ENCODE data around the gene DNAJC11.
A peak's percentile ranks its signal among the peaks of the same experiment; 100 is the strongest.

The DNAJC11 gene

GRCh38 chr1:6627031-6627430 is 74.6 kb downstream of the DNAJC11 start:
- Histone ChIP-seq H3K9me3 (ENCODE audit: control insufficient read depth in 2 of 2, low read length in 2 of 2) (no peaks in the 10 kb centered on the region), H3K27me3 (ENCODE audit: control insufficient read depth in 2 of 2, insufficient read depth in 2 of 2, low read length in 2 of 2) (no peaks in the 10 kb centered on the region), H3K4me1 (ENCODE audit: control insufficient read depth in 2 of 2, insufficient read depth in 2 of 2, low read length in 2 of 2) (peaks cover 4 to 12% of the 10 kb centered on the region in 2 donors), H3K4me3 (ENCODE audit: low read length in 2 of 2) (peak overlapping the region in 1 of 2 donors; percentile 9), H3K36me3 (ENCODE audit: control insufficient read depth in 2 of 2, insufficient read depth in 2 of 2, low read length in 2 of 2) (peaks cover 7 to 25% of the 10 kb centered on the region in 2 donors), H3K9ac (ENCODE audit: low read depth in 1 of 2, low read length in 2 of 2) (no peak overlapping the region), H3K27ac (ENCODE audit: low read depth in 2 of 2, low read length in 2 of 2) (no peak overlapping the region)

GRCh38 chr1:6625584-6626149 is 75.9 kb downstream of the DNAJC11 start:
- Histone ChIP-seq H3K9ac (ENCODE audit: low read depth in 1 of 2, low read length in 2 of 2) (peak overlapping the region; percentile 61 to 75), H3K27me3 (ENCODE audit: control insufficient read depth in 2 of 2, insufficient read depth in 2 of 2, low read length in 2 of 2) (no peaks in the 10 kb centered on the region), H3K4me1 (ENCODE audit: control insufficient read depth in 2 of 2, insufficient read depth in 2 of 2, low read length in 2 of 2) (peaks cover 4 to 12% of the 10 kb centered on the region in 2 donors), H3K9me3 (ENCODE audit: control insufficient read depth in 2 of 2, low read length in 2 of 2) (no peaks in the 10 kb centered on the region), H3K36me3 (ENCODE audit: control insufficient read depth in 2 of 2, insufficient read depth in 2 of 2, low read length in 2 of 2) (peaks cover 15 to 36% of the 10 kb centered on the region in 2 donors), H3K4me3 (ENCODE audit: low read length in 2 of 2) (peak overlapping the region; percentile 61 to 84), H3K27ac (ENCODE audit: low read depth in 2 of 2, low read length in 2 of 2) (peak overlapping the region; percentile 50 to 77)

- Histone ChIP-seq H3K4me1 (ENCODE audit: control insufficient read depth in 2 of 2, insufficient read depth in 2 of 2, low read length in 2 of 2) (peaks cover 4 to 12% of the 10 kb centered on the region in 2 donors), H3K9ac (ENCODE audit: low read depth in 1 of 2, low read length in 2 of 2) (peak within 1 kb of the TSS; percentile 61 to 75), H3K27ac (ENCODE audit: low read depth in 2 of 2, low read length in 2 of 2) (peak within 1 kb of the TSS; percentile 50 to 77), H3K9me3 (ENCODE audit: control insufficient read depth in 2 of 2, low read length in 2 of 2) (no peaks in the 10 kb centered on the region), H3K27me3 (ENCODE audit: control insufficient read depth in 2 of 2, insufficient read depth in 2 of 2, low read length in 2 of 2) (no peaks in the 10 kb centered on the region), H3K4me3 (ENCODE audit: low read length in 2 of 2) (peak within 1 kb of the TSS; percentile 61 to 84), H3K36me3 (ENCODE audit: control insufficient read depth in 2 of 2, insufficient read depth in 2 of 2, low read length in 2 of 2) (peaks cover 20 to 37% of the 10 kb centered on the region in 2 donors)
Measured at GRCh38 chr1:6624710-6625583, 76.7 kb downstream of the DNAJC11 start, which contains the start of gene THAP3. TSS of gene THAP3 (plus strand) at chr1:6624868. CDS start at chr1:6625219, 351 bp downstream.

- Histone ChIP-seq H3K4me1 (ENCODE audit: control insufficient read depth in 2 of 2, insufficient read depth in 2 of 2, low read length in 2 of 2) (peaks cover 4 to 12% of the 10 kb centered on the region in 2 donors), H3K27ac (ENCODE audit: low read depth in 2 of 2, low read length in 2 of 2) (no peak overlapping the region)
Measured at GRCh38 chr1:6623269-6623965, 78.2 kb downstream of the DNAJC11 start.

GRCh38 chr1:6622396-6623152 is 79.0 kb downstream of the DNAJC11 start:
- Histone ChIP-seq H3K36me3 (ENCODE audit: control insufficient read depth in 2 of 2, insufficient read depth in 2 of 2, low read length in 2 of 2) (peaks cover 17 to 31% of the 10 kb centered on the region in 2 donors), H3K9ac (ENCODE audit: low read depth in 1 of 2, low read length in 2 of 2) (no peak overlapping the region), H3K27me3 (ENCODE audit: control insufficient read depth in 2 of 2, insufficient read depth in 2 of 2, low read length in 2 of 2) (no peaks in the 10 kb centered on the region), H3K27ac (ENCODE audit: low read depth in 2 of 2, low read length in 2 of 2) (no peak overlapping the region), H3K9me3 (ENCODE audit: control insufficient read depth in 2 of 2, low read length in 2 of 2) (no peaks in the 10 kb centered on the region), H3K4me3 (ENCODE audit: low read length in 2 of 2) (no peak overlapping the region), H3K4me1 (ENCODE audit: control insufficient read depth in 2 of 2, insufficient read depth in 2 of 2, low read length in 2 of 2) (peaks cover 4 to 12% of the 10 kb centered on the region in 2 donors)

More at GRCh38 chr1:6623269-6623965, 78.2 kb downstream of the DNAJC11 start:
- Histone ChIP-seq H3K9ac (ENCODE audit: low read depth in 1 of 2, low read length in 2 of 2) (no peak overlapping the region), H3K9me3 (ENCODE audit: control insufficient read depth in 2 of 2, low read length in 2 of 2) (no peaks in the 10 kb centered on the region), H3K4me3 (ENCODE audit: low read length in 2 of 2) (no peak overlapping the region), H3K36me3 (ENCODE audit: control insufficient read depth in 2 of 2, insufficient read depth in 2 of 2, low read length in 2 of 2) (peaks cover 16 to 29% of the 10 kb centered on the region in 2 donors), H3K27me3 (ENCODE audit: control insufficient read depth in 2 of 2, insufficient read depth in 2 of 2, low read length in 2 of 2) (no peaks in the 10 kb centered on the region)

GRCh38 chr1:6621429-6622391 is 79.9 kb downstream of the DNAJC11 start:
- H3K9ac ChIP-seq (ENCODE audit: low read depth in 1 of 2, low read length in 2 of 2): no peak overlapping the region
- peaks cover 17 to 30% of the 10 kb centered on the region in 2 donors for H3K36me3 ChIP-seq (ENCODE audit: control insufficient read depth in 2 of 2, insufficient read depth in 2 of 2, low read length in 2 of 2)
- no peak overlapping the region for H3K27ac ChIP-seq (ENCODE audit: low read depth in 2 of 2, low read length in 2 of 2)

GRCh38 chr1:6619045-6619444 is 82.6 kb downstream of the DNAJC11 start:
- Histone ChIP-seq H3K4me3 (ENCODE audit: low read length in 2 of 2) (no peak overlapping the region), H3K27me3 (ENCODE audit: control insufficient read depth in 2 of 2, insufficient read depth in 2 of 2, low read length in 2 of 2) (no peaks in the 10 kb centered on the region), H3K9ac (ENCODE audit: low read depth in 1 of 2, low read length in 2 of 2) (no peak overlapping the region), H3K27ac (ENCODE audit: low read depth in 2 of 2, low read length in 2 of 2) (no peak overlapping the region), H3K36me3 (ENCODE audit: control insufficient read depth in 2 of 2, insufficient read depth in 2 of 2, low read length in 2 of 2) (peaks cover 17 to 30% of the 10 kb centered on the region in 2 donors), H3K4me1 (ENCODE audit: control insufficient read depth in 2 of 2, insufficient read depth in 2 of 2, low read length in 2 of 2) (peaks cover 0 to 3% of the 10 kb centered on the region in 2 donors), H3K9me3 (ENCODE audit: control insufficient read depth in 2 of 2, low read length in 2 of 2) (no peaks in the 10 kb centered on the region)

More at GRCh38 chr1:6621429-6622391, 79.9 kb downstream of the DNAJC11 start:
- Histone ChIP-seq H3K4me1 (ENCODE audit: control insufficient read depth in 2 of 2, insufficient read depth in 2 of 2, low read length in 2 of 2) (peaks cover 4 to 12% of the 10 kb centered on the region in 2 donors), H3K9me3 (ENCODE audit: control insufficient read depth in 2 of 2, low read length in 2 of 2) (no peaks in the 10 kb centered on the region), H3K27me3 (ENCODE audit: control insufficient read depth in 2 of 2, insufficient read depth in 2 of 2, low read length in 2 of 2) (no peaks in the 10 kb centered on the region), H3K4me3 (ENCODE audit: low read length in 2 of 2) (no peak overlapping the region)

GRCh38 chr1:6614929-6615785 is 86.5 kb downstream of the DNAJC11 start:
- H3K27ac ChIP-seq (ENCODE audit: low read depth in 2 of 2, low read length in 2 of 2): peak overlapping the region in 1 of 2 donors; percentile 38
- peak overlapping the region; percentile 26 to 47 for H3K9ac ChIP-seq (ENCODE audit: low read depth in 1 of 2, low read length in 2 of 2)

More at GRCh38 chr1:6614929-6615785, 86.5 kb downstream of the DNAJC11 start:
- no peaks in the 10 kb centered on the region for H3K27me3 ChIP-seq (ENCODE audit: control insufficient read depth in 2 of 2, insufficient read depth in 2 of 2, low read length in 2 of 2)
- H3K4me1 ChIP-seq (ENCODE audit: control insufficient read depth in 2 of 2, insufficient read depth in 2 of 2, low read length in 2 of 2): peaks cover 0 to 11% of the 10 kb centered on the region in 2 donors
- peaks cover 6 to 11% of the 10 kb centered on the region in 2 donors for H3K36me3 ChIP-seq (ENCODE audit: control insufficient read depth in 2 of 2, insufficient read depth in 2 of 2, low read length in 2 of 2)
- no peaks in the 10 kb centered on the region for H3K9me3 ChIP-seq (ENCODE audit: control insufficient read depth in 2 of 2, low read length in 2 of 2)
- H3K4me3 ChIP-seq (ENCODE audit: low read length in 2 of 2): peak overlapping the region; percentile 40 to 57

All from mucosa of rectum (tissue), 2 donors.